HG02678 (cell line): ENCODE results near the gene GGT5.

ENCODE experiments used
- ATAC-seq: cut with Tn5 transposase; IDR thresholded peaks from one replicate; pipeline ENCODE4 v1.9.1; 2021; ENCODE audit warnings: mild to moderate bottlenecking, moderate library complexity; ENCODE audit not compliant: unreplicated experiment

GGT5 gene

GRCh38 chr22:24171822-24172221 is 73.1 kb downstream of the GGT5 start:
- no peak for ATAC-seq

GRCh38 chr22:24170632-24171031 is 74.2 kb downstream of the GGT5 start:
- ATAC-seq = no peak

- no peak for ATAC-seq
These were observed 74.7 kb downstream of the GGT5 start for GRCh38 chr22:24170188-24170587.
